HG02884 (cell line): ENCODE results near the gene CNOT6.
"Not testable (repeated sequence)": the region's sequence is repeated elsewhere in the genome, so short reads cannot be mapped to it uniquely, and the experiment has no call there.

Experiments used
- ATAC-seq: cut with Tn5 transposase; IDR thresholded peaks from one replicate; pipeline ENCODE4 v1.9.1; 2021; ENCODE audit warnings: mild to moderate bottlenecking, moderate library complexity; ENCODE audit not compliant: unreplicated experiment

The CNOT6 gene

DNA sequence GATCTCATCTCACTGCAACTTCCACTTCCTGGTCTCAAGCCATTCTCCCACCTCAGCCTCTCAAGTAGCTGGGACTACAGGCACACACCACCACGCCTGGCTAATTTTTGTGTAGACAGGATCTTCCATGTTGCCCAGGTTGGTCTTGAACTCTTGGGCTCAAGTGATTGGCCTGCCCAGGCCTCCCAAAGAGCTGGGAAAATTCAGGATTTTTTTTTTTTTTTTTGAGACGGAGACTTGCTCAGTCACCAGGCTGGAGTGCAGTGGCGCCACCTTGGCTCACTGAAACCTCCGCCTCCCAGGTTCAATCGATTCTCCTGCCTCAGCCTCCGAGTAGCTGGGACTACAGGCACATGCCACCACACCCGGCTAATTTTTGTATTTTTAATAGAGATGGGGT is 21.8 kb downstream of the CNOT6 start:
- not testable (repeated sequence) for ATAC-seq

DNA sequence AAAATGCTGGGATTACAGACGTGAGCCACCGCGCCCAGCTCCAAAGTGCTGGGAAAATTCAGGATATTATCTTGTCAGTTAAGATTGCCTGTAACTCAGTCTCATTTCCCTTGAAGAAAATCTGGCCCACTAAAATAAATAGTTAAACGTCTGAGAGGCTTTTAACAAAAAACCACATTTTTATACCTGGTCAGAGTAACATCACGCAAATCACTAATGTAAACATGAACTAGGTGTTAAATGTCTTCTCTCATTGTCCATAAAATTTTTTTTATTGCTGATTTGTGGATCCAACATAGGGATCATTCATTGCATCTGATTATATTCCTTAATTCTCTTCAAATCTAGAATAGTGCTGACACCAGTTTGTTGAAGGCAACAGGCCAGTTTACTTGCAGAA is 22.3 kb downstream of the CNOT6 start:
- no peak for ATAC-seq

DNA sequence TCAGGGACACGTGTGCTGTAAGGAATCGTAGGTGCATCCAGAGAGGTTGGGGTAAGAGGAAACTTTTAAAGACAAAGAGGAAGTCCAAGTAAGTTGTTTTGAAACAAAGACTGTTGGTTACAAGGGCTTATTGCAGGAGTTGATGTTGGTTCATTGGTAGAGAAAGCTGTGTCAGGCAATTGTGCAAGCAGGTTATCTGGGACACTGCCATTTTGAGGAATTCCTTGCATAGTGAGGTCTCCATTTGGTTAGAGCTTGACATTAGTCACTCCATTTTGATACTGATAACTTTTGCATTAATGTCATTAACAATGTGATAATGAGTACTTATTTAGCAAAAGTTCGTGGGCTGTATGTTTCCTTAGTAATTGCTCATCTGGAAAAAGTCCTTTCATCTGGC is 24.9 kb downstream of the CNOT6 start:
- ATAC-seq, result no peak

DNA sequence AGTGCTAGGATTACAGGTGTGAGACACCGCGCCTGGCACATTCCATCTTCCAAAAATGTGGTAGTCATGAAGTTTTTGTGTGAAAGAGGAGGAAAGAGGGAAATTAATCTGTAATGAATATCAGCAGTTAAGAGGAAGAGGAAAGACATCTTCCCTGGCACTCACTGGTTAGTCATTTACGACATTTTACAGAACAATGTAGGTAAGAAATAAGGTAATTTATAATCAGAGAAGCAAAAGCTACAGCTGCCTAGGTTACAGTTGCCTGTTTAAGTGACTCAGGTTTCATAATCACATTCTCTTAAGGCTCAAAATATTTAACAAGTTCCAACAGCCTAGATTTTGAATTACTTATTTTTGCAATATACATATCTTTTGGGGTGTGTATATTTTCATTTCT is 26.9 kb downstream of the CNOT6 start:
- ATAC-seq, result no peak

DNA sequence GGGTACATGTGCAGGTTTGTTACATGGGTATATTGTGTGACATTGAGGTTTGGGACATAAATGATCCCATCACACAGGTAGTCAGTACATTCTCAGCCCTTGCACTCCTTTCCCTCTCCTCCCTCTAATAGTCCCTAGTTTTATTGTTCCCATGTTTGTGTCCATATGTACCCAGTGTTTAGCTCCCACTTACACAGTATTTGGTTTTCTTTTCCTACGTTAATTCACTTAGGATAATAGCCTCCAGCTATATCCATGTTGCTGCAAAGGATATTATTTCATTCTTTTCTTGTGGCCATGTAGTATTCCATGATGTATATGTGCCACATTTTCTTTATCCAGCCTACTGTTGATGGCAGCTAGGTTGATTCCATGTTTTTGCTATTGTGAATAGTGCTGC is 27.4 kb downstream of the CNOT6 start:
- ATAC-seq, result no peak

DNA sequence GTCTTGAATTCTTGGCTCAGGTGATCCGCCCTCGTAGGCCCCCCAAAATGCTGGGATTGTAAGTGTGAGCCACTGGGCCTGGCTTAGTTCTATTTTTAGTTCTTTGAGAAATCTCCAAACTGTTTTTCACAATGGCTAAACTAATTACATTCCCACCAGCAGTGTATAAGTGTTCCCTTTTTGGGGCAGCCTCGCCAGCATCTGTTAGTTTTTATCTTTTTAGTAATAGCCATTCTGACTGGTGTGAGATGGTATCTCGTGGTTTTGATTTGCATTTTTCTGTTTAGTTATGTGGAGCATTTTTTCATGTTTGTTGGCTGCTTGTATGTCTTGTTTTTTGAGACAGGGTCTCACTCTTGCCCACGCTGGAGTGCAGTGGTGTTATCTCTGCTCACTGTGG is 28.2 kb downstream of the CNOT6 start:
- no peak for ATAC-seq

DNA sequence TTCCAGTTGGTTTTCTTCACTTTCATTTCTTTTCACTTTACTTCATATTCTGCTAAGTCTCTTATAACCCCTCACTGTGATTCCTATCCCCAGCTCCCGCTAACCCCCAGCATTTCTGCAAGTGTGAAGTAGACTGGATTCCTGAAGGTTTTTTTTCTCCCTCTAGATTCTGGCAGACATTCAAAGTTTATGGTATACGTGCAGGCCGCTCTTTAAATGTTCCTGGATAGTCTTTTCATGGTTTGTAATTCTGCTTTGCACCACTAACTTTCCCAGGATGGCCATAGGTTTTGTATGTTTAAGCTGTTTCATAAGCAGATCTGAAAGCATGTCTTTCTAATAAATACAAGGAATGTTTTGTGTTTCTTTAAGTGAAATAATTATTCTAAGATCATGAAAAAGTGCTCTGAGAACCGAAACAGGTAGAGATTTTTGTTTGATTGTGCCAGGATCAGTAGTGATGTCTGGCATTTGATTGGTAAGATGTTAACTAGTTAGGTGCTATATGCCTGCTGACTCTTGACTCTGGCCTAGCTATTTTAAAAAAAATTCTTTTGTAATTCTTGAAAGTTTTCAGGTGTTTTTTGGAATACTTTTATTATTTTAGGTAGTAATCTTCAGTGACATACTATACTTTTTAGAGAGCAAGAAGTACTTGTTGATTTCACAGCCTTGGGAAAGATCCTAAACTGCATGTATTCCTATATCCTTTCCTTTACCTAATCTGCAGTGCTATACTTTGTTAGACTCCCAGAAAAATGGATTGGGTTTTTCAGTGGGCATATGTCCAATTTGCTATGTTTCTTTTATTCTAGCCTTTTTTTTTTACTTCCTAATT is 29.7 kb downstream of the CNOT6 start:
- ATAC-seq, result no peak

DNA sequence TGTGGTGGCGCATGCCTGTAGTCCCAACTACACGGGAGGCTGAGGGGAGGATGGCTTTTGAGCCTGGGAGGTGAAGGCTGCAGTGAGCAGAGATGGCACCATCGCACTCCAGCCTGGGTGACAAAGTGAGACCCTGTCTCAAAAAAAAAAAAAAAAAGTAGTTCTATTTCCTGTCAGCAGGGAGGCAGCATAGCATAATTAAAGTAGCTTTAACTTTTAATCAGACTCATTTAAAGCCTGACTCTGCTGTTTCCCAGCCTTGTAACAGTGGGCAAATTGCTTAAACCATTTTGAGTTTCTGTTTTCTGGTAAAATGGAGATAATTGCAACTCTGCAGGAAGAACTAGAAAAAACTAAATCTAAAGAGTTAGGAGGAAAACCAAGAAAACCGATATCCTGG is 31.2 kb downstream of the CNOT6 start:
- ATAC-seq, result no peak

DNA sequence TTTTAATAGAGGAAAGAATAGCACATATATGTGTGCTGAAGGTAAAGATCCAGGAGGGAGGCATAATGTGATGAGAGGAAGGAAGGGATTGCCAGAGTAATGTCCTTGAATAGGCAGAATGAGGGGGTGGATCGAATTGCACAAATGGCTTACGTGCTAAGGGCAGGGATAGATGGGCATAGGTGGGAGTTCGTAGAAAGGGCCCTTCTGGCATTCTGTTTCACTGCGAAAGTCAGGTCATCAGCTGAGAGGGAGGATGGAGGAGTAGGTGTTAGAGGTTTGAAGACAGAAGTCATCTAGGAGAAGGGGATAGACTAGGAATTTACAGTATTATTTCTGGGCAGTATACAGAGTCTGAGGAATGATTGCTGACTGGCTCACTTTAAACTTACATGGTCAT is 32.1 kb downstream of the CNOT6 start:
- ATAC-seq, result no peak

DNA sequence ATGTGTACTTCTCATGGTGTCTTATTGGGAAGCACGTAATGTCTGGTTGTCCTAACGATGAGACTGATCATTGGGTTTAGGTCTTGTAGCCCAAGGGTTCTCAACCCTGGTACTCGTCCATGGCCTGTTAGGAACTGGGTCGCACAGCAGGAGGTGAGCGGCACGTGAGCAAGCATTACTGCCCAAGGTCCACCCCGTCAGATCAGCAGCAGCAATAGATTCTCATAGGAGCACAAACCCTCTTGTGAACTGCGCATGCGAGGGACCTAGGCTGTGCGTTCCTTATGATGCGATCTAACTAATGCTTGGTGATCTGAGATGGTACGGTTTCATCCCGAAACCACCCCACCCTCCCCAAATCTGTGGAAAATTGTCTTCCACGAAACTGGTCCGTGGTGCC is 33.5 kb downstream of the CNOT6 start:
- no peak for ATAC-seq

DNA sequence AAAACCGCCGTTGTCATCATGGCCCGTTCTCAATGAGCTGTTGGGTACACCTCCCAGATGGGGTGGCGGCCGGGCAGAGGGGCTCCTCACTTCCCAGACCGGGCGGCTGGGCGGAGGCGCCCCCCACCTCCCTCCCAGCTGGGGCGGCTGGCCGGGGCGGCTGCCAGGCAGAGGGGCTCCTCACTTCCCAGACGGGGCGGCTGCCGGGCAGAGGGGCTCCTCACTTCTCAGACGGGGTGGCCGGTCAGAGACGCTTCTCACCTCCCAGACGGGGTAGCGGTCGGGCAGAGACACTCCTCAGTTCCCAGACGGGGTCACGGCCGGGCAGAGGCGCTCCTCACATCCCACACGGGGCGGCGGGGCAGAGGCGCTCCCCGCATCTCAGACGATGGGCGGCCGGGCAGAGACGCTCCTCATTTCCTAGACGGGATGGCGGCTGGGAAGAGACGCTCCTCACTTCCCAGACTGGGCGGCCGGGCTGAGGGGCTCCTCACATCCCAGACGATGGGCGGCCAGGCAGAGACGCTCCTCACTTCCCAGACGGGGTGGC is 36.9 kb downstream of the CNOT6 start:
- ATAC-seq, result not testable (repeated sequence)

DNA sequence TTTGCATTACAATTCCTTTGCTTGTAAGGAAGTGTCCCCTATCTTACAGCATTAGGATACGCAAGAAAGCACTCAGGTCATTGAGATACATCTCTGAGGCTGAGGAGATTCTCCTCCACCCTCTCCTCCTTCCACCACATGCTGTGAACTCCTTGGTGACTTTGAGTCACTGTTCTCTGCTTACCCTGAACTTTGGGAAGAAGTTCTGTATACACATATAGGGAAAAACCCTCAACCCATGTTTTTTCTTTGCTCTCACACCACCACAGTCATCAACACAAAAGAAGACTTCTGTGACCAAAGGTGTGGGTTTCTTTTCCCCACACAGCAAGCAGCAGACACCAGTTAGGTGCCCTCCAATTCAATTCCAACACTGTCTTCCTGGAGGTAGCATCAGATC is 38.1 kb downstream of the CNOT6 start:
- ATAC-seq, result no peak

DNA sequence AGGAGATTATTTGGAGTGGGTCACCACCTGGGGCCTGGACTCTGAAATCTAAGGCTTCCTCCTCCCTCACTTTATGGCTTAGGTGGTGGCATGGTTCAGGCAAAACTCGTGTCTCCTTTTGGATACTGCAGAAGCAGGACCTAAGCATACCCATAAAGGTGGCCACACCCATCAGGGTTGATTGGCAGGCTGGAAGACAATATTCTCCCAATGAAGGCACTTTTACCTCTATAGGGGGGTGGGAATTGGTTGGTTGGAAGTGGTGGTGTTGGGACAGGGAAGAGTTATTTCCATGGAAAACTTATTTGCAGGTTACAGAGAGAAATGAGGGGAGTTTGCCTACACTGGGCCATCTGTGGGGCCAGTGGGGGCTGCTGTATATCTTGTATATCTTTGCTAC is 39.7 kb downstream of the CNOT6 start:
- ATAC-seq, result no peak

DNA sequence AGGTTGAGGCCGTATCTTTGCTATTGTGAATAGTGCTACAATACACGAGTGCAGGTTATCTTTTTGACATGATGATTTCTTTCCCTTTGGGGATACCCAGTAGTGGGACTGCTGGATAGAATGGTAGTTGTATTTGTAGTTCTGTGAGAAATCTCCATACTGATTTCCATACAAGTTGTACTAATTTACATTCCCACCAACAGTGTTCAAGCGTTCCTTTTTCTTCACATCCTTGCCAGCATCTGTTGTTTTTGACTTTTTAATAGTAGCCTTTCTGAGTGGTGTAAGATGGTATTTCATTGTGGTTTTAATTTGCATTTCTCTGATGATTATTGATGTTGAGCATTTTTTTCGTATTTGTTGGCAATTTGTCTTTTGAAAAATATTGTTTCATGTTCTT is 41.4 kb downstream of the CNOT6 start:
- ATAC-seq, result no peak

DNA sequence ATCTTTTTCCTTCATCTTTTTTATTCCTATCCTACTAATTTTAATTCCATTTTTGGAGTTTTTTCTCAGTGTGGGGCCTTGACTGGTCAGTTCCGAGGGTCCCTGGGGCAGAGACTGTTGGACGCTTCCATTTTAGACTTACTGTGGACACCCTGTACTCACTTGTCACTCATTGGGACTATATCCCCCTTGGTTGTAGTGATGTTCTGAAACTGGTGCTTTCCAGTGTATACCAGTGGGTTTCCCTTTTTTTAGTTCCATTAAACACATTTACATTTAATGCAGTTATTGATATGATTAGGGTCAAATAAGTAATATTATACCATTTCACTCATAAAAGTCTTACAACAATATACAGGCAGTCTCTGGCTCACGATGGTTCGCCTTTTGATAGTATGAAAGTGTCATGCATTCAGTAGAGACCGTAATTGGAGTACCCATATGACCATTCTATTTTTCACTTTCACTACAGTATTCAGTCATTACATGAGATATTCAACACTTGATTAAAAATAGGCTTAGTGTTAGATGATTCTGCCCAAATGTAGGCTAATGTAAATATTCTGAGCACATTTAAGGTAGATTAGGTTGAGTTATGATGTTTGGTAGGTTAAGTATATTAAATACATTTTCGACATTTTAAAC is 46.0 kb downstream of the CNOT6 start:
- ATAC-seq, result no peak

DNA sequence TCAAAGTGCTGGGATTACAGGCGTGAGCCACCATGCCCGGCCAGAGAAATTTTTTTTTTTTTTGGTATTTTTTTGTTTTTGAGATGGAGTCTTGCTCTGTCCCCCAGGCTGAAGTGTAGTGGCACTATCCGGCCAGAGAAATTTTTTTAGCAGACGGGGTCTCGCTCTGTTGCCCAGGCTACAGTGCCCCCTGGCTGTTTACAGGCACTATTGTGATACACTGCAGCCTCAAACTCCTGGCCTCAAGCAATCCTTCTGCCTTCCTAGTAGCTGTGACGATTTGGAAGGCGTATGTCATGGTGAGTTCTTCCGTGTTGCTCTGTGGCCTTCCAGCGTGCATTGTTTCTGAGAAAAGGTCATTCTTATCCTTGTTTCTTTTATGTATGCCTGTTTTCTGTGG is 47.5 kb downstream of the CNOT6 start:
- ATAC-seq, result no peak

DNA sequence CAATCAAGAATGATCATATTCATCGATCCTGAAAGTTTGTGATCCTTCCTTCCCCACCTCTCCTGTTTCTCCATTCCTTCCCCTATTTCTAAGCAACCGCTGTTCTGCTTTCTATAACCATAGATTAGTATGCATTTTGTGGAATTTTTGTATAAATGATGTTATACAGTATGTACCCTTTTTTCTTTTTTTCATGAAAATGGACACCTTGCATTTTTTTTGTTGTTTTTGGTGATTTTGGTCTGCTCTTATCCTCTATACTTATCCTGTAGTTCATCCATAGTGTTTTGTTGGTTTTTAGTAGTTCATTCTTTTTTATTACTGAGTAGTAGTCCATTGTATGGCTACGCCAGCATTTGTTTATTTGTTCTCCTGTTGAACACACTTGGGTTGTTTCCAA is 51.1 kb downstream of the CNOT6 start:
- ATAC-seq, result no peak

DNA sequence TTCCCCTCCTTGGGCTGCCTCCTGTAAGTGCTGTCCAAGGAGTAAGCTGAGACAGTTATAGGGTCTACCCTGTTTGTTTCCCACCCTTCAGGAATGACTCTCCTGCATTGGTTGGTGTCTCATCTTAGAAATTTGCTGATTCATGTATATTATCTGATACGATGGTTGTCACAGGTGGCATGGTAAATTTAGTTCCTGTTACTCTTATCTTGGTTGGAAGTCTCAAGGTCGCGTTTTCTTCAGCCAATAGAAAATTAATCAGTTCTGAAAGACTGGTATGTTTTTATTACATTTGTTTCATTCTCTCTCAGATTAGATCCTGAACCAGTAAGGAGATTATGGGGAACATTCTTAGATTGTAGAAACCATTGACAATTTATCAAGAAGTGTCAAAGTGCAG is 54.4 kb downstream of the CNOT6 start:
- no peak for ATAC-seq

DNA sequence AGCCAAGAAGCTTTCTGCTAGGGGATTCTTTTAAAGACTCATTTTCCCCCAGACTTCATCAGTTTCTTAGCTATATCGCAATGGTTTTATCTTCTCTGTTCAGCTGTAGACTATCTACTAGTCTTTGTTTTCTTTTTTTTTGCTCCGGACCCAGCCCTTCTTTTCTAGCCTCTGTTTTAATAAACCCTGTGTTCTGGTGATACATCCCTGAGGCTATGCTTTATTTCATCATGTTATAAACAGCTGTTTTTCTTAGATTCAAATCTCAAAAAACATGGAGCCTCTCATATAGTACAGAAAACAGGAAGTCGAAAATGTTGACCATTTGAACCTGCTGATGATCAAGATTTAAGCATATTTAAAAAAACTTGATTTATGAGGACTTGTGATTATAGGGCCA is 59.4 kb downstream of the CNOT6 start:
- no peak for ATAC-seq

DNA sequence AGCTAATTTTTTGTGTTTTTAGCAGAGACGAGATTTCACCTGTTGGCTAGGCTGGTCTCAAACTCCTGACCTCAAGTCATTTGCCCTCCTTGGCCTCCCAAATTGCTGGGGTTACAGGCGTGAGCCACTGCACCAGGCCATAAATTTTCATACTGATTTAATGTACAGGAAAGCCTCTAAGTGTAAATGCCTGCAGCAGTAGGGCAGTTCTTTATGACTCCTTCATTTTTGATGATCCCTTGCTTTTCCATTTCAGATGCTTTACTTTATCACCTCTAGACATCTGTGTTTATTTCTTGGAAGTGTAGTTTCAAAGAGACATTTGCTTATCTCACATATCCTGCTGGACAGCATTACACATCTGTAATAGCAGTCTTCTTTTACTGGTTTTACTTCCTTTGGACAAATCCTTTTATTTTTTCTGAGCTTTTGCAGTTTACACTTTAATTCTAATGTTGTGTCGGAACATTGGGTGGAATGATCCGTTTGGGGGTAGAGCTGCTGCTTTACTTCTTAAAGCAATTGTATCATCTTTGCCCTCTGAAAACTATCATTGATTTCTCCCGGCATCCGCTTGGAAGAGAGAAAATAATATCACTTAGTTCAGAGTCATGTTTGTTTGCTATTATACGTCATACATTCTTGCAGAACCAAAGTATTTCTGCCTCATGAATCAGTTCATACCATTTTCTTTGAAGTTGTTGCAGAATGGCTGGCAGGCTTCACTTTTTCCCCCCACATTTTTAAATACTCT is 61.2 kb downstream of the CNOT6 start:
- ATAC-seq, result no peak

DNA sequence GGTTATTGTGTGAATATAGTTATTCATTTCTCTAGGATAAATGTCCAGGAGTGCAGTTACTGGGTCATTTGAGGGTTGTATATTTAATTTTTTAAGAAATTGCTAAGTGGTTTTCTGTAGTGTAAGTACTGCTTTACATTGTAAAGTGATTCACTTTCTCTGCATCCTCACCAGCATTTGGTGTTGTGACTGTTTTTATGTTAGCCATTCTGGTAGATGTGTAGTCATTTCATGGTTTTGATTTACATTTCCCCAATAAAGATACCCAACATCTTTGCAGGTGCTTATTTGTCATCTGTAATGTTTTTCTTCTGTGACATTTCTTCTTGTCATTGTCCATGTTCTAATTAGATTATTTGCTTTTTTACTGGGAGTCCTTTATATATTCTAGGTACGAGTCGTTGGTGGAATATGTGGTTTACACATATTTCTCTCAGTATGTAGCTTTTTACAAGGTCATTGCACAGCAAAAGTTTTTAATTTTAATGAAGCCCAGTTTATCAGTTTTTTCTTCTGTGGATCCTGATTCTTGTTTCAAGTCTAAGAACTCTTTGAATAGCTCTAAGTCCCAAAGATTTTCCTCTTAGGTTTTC is 63.1 kb downstream of the CNOT6 start:
- ATAC-seq, result no peak
